ENCODE measurements around the gene TREM1.
"Not testable (repeated sequence)": the region's sequence is repeated elsewhere in the genome, so short reads cannot be mapped to it uniquely, and the experiment has no call there.

The TREM1 gene

DNA sequence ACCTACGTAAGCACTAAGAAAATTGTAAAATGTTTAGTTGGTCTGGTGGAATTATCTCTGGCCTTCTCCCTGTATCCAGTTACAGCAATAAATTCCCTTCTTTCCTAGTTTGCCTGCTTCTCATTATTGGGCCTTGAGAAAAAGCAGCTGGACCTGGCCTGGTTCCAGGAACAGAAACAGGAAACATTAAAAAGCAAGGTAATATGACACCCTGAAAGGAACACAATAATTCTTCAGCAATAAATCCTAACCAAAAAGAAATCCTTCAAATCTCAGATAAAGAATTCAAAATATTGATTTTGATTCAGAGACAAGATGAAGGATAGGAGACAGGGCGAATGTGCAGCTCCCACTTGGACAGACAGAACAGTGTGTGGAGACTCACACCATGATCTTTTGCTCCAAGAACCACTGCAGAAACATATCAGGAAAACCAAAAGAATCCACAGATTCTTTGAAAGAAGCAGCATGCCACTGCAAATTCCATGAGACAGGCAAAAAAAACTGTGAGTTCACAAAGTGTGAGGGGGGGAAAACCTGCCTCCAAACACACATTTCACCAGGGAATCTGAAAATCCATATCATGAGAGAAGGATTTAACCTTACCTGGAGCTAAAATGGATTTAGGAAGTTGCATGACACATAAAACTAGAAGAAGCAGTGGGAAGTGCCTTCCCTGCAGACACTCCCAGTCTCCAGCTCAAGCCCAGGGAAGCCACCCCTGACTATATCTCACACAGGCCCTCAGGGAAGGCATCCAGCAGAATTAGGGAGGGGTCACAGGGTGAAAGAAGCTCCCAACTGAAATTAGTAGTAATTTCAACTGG, 28.9 kb downstream of the TREM1 start:
- no peak for FAIRE-seq

DNA sequence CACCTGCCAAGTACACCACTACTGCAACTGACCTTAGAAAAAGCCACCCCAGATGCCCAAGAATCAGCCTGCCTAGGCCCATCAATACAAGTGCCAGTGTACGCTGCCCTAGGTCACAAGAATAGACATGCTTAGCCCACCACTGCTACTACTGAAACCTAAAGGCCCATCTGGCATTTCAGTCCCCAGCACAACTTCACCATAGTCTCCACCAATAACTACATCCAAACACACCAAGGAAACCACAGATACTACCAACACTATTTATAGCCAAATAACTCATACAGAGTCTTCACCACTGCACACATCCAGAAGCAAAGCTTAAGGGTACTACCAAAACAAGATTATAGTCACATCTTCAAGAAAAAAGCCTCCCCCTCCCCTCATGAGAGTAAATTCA, 30.1 kb downstream of the TREM1 start:
- no peak for FAIRE-seq

DNA sequence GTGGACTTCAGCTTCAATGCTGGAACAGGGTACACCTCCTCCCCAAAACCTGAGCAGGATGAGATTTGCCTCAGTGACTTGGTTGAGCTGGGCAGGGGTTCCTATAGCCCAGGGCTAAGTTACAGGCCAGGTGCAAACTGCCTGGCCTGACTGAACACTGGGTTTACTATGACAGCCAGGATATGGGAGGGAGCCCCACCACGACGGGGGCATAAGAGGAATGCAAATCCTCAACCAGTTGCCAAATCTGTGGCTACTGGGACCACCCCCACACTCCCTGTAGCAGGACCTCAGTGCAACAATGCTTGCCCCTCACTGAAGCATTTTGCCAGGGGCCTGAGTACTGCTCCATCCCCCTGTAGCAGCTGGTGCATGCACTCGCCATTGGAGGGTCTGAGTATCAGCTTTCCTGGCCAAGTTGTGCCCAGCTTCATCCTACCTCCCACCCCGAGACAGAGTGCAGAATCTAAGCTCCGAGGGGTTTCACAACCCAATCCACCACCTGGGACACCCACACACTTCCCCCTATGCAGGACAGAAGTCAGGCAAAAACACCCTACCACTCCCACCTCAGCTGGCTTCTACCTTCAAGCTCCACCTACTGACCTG, 30.7 kb downstream of the TREM1 start:
- FAIRE-seq: no peak

DNA sequence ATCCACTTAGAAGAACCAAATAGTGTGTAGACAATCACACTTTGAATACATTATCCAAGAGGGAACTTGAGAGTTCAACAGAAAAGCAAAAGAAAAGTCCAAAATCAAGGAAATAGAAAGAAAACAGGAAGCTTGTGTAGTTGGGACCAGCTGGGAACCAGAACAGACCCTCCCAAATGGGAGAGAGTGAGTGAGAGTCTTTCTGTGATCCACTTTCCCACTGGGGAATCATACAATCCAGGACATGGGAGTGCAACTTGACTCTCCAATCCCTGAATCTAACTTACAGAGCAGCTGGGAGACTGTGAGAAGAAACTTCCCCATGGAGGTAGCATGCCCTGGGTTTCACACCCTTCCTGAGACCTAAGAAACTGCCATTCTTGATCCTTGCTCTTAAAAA, 31.4 kb downstream of the TREM1 start:
- FAIRE-seq: no peak

DNA sequence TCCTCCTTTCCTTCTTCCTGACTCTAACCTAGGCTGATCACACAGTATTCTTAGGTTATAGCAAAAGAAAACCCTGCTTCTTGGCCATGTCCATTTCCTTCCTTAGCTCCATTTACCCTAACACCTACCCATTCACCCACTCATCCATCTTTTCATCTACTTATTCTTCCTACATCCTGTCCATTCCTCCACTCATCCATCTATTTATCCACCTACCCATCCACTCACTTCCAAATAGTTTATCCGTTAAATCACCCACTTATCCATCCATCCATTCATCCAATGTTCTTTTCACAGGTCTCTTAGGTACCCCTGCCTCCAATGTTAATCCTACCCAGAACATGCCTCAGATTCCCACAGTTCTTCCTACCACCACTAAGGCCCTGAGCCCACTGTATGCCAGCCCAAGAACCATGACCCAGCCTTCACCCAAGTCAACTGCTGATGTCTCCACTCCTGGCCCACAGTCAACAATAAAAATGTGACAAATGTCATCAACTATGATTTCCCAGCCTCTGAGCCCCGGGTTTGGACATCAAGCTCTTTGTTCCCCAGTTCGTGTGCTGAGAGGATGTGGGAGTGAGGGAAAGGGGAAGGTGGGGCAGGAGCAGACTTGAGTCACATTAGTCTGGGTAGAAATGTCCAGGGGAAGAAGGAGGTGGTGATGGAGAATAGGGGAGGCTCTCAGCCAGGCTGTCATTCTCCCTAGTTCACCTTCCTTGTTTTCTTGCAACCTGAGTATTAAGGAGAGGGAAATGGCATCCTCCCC, 33.9 kb downstream of the TREM1 start:
- FAIRE-seq: no peak

DNA sequence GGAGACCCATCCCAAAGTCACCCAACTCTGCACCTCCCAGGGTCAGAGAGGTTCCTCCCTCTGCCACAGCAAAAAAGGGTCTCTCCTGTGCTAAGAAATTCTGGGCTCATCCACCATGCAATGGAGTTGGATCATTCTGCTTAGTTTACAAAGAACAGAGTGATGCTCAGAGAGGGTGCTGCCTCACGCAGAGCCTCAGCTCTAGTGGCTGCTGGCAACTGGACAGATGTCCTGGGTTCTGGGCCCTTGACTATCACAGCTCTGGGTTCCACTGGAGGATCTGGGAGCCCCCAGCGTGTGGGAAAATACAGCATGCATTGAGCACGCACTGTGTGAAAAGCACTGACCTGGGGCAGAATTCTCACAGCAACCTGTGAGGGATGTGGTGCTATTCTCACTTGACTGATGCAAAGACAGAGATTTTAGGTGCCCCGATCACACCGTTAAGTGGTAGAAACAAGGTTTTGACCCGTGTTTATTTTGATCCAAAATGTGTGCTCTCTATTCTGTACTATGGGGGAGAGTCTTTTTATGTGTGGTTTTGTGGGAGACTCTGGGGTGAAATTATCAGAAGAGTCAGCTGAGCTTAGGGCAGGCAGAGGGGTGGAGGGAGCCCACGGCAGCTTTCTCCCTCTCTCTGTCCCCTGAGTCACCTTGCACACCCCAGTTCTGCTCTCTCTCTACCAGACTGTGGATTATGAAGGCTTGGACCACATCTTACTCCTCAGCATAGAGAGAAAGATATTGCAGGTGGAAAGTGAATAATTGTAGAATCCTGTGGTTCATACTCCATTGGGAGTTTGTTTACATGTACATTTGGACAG, 38.4 kb downstream of the TREM1 start:
- FAIRE-seq: no peak

DNA sequence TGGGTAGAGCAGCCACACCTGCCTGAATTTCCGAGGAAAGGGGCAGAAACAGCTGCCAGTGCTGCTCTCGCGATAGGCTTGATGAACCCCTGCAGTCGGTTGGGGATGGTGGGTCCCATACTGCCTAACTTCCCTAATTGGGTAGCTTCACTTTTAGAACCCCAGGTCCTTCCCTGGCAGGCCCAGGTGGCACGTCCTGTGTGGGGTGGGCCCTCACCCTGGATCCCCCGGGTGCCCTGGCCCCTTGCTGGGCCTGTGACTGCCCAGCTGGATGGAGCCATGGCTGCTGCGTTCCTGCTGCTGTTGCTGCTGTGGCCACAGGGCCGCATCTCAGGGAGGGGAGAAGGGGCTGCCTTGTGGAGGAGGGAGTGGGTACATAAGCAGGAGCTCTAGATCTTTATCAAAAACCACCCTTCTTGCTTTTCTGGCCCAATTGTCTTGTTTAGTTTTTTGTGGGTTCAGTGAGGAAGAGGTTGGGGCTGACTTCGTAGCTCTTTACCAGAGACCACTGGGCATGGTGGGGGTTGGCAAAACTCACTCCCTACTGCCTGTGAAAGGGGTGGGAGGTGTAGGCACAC, 39.1 kb downstream of the TREM1 start:
- no peak for FAIRE-seq

DNA sequence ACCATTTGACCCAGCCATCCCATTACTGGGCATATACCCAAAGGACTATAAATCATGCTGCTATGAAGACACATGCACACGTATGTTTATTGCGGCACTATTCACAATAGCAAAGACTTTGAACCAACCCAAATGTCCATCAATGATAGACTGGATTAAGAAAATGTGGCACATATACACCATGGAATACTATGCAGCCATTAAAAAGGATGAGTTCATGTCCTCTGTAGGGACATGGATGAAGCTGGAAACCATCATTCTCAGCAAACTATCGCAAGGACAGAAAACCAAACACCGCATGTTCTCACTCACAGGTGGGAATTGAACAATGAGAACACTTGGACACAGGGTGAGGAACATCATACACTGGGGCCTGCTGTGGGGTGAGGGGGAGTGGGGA, 40.0 kb downstream of the TREM1 start:
- FAIRE-seq: not testable (repeated sequence)

DNA sequence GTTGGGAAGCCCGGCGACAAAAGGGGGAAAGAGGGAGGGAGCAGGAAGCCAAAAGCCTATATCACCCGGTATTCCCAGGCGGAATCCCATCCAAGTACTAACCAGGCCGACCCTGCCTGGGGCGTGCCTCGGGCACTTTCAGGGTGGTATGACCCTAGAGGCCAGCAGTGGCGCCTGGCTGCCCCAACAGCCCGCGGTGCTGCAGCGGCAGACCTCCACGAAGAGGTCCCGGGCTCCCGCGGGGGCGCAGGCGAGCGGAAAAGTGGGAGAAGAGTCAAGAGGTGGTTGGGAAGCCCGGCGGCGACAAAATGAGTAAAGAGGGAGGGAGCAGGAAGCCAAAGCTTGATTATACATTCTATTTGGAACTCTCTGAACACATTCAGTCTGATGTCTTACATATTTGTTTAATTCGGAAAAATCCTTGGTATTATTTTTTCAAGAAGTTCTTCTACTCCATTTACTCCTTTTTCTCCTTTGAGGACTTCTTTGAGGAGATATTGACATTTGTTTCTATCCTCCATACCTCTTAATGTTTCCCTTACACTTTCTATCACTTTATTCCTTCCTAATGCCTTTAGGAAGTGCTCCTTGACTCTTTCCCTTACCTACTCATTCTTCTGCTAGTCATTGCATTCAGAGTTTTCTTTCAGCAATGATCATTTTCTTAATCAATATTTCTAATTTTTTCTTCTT, 46.9 kb downstream of the TREM1 start:
- FAIRE-seq: no peak

DNA sequence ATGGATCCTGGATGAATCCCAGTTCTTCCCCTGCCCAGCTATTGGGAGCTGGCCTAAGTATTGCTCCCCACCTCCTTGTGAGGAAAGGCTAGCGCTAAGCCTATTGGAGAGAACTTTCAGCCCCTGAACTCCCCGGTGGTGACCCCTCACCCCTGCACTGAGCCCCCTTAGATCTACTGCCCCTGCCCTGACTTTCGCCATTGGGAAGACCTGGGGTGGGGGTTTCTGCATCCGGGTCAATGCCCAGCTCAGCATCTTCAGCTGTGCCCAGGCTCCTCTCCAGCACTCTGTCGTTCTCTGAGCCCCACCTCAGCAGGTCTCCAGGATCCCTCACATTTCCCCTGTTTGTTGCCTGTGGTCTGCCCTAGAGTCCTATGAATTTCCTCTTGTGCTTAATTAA, 49.4 kb downstream of the TREM1 start:
- no peak for FAIRE-seq

DNA sequence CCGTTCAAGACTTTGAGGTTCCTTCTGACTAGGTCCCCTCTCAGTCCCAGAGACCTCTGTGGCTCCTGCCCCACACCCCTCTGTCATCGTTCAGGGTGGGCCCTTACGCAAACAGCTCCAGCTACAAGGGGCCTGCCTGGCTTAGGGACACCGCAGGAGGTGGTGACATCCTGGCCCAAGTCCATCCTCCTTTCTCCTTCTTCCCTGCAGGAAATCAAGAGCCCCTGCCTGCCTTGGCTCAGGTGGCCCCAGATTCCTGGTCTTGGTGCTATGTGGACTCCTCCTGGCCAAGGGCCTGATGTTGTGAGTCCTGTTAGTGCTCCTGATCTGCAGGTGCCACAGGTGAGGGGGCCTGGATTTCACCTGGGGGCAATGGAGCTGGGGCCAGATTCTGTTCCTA, 50.2 kb downstream of the TREM1 start:
- no peak for FAIRE-seq

DNA sequence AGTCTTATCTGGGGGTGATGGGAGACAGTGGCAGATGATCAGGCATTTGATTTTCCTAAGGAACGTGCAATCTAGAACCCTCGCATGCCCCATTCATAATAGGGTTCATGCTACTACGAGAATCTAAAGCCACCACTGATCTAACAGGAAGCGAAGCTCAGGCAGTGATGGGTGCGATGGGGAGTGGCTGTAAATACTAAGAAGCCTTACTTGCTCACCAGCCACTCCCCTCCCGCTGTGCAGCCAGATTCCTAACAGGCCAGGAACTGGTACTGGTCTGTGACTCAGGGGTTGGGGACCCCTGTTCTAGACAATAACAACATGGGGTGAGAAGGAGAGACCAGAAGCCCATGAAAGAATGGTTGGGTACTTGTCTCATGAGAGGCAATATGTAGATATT, 53.8 kb downstream of the TREM1 start:
- FAIRE-seq: no peak

DNA sequence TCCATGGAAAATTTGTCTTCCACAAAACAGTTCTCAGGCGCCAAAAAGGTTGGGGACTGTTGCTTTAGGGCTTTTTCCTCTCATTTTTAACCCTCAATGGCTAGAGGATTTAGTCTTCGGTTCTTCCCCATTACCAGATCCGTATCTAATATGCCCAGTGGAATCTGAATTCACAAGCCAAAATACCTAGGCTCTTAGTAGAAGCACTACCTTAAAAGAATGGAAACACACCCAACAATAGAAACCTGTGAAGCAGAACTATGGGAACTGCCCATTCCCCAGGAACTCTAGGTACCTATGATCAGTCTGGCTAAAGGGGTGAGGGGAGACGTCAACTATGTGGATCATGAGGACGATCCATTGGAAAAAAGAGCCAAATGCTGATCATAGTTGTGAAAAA, 55.2 kb downstream of the TREM1 start:
- no peak for FAIRE-seq

DNA sequence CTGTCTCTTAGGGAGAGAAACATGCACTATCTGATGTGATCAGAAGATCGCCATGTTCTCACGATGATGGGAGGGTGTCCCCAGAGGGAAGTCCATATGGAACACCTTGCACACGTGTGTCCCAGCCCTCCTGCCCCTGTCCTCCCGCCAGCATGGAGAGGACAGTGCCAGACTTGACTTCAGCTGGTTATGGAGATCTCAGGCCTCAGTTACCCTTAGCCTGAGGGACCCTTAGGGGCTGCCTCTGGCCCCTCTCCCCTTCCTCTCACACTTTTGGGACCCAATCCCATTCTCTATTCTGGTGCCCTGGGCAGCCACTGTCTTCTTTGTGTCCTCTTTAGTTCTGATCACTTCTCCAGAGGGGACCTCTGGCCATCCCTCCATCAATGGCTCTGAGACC, 56.8 kb downstream of the TREM1 start:
- no peak for FAIRE-seq

DNA sequence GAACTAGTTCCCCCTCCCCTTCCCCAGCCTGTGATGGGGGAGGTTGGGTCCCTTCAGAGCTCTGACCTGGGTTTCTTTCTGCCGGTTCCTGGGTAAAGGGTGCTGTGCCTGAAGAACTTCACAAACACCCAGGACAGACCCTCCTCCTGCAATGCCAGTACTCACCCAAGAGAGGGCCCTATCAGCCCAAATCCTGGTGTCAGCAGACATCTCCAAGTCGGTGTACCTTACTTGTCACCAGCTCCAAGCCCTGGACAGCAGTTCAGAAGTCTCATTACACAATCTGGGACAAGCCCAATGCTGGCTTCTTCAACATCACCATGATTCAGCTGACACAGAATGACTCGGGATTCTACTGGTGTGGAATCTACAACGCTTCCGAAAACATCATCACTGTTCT, 57.9 kb downstream of the TREM1 start:
- FAIRE-seq: no peak

DNA sequence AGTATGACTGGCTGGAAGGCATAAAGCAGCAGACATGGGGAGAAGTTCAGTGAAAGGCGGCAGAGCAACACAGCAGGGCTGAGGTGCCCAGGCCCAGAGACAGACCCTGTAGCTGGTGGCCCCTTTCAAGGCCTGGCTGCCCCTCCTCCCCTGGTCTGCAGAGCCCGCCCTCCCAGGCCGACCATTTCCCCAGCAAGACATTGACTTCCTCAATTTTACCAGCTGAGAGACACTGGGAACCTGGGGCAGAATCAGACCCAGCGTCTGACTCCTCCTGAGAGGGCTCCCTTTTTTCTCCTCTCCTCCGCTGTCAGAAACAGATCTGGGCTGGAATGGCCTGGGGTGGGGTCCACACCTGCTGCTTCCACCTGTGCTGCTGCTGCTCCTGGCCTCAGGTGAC, 58.4 kb downstream of the TREM1 start, which contains the start of gene TREML4:
TSS of gene TREML4 (plus strand) at position 254 of the 400 bp plus-strand sequence. CDS start at position 333, 79 bp downstream.
- no peak for FAIRE-seq

DNA sequence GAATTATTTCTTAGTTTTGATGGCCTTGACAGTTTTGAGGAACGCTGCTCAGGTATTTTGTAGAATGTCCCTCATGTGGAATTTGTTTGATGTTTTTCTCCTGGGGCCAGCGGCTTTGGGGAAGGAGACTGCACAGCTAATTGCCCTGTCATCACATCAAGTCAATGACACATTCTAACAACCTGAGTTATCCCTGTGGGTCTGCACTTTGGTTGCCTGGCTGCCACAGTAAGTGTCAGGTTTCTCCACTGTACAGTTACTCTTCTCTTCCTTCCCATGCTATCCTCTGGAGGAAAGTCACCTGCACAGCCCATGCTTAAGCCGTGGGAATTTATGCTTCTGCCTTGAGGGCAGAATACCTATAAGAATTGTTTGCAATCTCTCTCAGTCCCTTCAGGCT, 59.7 kb downstream of the TREM1 start:
- FAIRE-seq: no peak

DNA sequence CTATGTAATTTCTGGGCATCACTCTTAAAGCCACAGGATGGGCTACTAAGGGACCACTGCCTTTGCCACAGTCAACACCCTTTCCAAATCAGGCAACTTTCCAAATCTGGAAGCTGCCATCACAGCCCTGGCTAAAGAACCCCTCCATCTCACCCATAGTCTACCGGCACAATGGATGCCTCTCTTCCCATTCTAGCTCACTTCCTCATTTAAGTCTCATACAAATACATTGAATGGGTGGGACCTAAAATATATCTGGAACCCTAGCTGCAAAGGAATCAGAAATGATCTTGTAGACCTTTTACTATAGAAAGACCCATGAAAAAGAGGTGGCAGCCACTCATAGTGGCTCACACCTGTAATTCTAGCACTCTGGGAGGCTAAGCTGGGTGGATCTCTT, 61.7 kb downstream of the TREM1 start:
- no peak for FAIRE-seq
